Measurements from ENCODE around the gene SYT15.

SYT15 gene

DNA sequence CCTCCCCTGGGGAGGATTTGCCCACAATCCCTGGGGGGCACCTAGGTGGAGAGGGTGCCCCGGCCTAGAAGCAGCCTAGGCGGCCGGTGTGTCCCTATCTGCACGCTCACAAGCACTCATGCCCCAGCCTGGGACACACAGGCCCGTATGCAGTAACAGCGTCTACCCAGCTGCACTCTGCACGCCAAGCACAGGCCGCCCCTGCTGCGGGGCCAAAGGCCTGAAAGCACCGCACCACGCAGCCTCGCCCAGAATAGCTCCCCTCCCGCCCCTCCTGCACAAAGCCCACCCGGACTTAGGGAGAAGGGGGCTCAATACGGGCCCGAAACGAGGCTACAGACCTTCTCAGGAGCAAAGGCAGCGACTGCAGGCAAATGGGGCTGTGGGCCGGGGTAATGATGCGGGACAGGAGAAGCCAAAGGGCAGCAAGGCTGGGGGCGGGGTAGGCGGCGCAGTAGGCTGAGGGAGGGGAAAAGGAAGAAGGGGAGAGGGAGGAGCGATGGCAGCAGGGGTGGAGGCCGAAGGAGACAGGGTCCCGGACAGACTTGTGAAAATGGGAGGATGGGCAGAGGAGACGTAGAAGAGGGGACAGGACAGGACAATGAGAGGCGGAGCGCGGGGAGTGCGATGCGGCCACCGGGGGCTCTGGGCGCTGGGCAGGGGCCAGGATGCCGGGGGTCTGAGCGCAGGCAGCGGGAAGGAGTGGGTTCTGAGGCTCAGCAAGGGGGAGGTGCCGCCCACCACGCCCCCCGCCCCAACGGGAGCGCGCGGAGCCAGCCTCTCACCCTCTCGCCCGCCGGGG lies 23.0 kb upstream of the SYT15 start:
- Histone ChIP-seq H3K27ac (replicated peaks) (no peak overlapping the region), H3K27me3 (ENCODE audit: insufficient read depth, poor library complexity, severe bottlenecking) (peaks cover 63% of the 10 kb centered on the region), H3K4me3 (replicated peaks; ENCODE audit: insufficient read depth, low read length) (no peak overlapping the region)
- peak in 1 of 2 experiments; percentile 1 for DNase-seq (ENCODE audit: low read depth in 1 of 2, low spot score in 1 of 2)
- no peak for TF ChIP-seq POLR2AphosphoS5 (IDR thresholded peaks at IDR 0.05; ENCODE audit: low read depth)
- TF ChIP-seq SPI1 (IDR thresholded peaks at IDR 0.05; ENCODE audit: borderline replicate concordance, low read depth), result no peak
- TF ChIP-seq, protein P1, sequence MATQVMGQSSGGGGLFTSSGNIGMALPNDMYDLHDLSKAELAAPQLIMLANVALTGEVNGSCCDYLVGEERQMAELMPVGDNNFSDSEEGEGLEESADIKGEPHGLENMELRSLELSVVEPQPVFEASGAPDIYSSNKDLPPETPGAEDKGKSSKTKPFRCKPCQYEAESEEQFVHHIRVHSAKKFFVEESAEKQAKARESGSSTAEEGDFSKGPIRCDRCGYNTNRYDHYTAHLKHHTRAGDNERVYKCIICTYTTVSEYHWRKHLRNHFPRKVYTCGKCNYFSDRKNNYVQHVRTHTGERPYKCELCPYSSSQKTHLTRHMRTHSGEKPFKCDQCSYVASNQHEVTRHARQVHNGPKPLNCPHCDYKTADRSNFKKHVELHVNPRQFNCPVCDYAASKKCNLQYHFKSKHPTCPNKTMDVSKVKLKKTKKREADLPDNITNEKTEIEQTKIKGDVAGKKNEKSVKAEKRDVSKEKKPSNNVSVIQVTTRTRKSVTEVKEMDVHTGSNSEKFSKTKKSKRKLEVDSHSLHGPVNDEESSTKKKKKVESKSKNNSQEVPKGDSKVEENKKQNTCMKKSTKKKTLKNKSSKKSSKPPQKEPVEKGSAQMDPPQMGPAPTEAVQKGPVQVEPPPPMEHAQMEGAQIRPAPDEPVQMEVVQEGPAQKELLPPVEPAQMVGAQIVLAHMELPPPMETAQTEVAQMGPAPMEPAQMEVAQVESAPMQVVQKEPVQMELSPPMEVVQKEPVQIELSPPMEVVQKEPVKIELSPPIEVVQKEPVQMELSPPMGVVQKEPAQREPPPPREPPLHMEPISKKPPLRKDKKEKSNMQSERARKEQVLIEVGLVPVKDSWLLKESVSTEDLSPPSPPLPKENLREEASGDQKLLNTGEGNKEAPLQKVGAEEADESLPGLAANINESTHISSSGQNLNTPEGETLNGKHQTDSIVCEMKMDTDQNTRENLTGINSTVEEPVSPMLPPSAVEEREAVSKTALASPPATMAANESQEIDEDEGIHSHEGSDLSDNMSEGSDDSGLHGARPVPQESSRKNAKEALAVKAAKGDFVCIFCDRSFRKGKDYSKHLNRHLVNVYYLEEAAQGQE (IDR thresholded peaks at IDR 0.05; ENCODE audit: insufficient replicate concordance, low read depth), result no peak
- TF ChIP-seq, protein P2, sequence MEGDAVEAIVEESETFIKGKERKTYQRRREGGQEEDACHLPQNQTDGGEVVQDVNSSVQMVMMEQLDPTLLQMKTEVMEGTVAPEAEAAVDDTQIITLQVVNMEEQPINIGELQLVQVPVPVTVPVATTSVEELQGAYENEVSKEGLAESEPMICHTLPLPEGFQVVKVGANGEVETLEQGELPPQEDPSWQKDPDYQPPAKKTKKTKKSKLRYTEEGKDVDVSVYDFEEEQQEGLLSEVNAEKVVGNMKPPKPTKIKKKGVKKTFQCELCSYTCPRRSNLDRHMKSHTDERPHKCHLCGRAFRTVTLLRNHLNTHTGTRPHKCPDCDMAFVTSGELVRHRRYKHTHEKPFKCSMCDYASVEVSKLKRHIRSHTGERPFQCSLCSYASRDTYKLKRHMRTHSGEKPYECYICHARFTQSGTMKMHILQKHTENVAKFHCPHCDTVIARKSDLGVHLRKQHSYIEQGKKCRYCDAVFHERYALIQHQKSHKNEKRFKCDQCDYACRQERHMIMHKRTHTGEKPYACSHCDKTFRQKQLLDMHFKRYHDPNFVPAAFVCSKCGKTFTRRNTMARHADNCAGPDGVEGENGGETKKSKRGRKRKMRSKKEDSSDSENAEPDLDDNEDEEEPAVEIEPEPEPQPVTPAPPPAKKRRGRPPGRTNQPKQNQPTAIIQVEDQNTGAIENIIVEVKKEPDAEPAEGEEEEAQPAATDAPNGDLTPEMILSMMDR (IDR thresholded peaks at IDR 0.05; ENCODE audit: insufficient read depth, low read length), result no peak
- no peak for TF ChIP-seq GABPA (IDR thresholded peaks at IDR 0.05; ENCODE audit: low read depth)

DNA sequence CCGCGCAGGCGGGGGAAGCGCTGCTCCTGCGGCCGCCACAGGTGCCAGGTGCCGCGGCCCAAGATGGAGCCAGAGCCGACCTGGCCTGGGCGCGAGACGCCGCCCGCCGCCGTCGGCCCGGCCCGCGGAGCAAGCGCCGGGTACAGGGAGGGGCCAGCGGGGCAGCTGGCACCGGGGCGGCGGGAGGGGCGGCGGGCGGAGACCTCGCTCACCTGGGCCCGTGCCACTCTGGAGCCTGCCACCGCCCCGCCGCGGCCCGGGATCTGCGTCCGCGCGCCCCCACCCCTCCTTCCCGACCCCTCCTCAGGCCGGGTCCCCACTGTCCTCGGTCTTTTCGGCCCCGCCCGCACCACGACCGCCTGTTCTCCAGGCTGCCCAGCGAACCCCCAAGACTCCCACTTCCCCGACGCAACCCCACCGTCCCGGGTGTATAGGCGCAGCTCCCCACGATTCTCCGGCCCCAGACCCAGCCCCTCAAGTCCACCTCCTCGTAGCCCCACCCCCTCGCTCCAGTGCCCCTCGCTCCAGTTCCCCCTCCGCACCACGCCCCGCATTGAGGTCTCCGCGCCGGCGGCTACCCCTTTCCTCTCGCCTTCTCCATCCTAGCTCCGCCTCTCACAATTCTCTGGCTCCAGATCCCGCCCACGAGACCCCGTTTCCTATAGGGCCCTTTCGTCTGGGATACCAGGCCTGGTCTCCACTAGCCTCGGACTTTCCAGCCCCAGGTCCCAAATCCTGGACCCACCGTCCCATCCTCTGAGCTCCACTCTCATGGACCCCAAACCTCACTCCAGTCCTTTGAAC lies 22.2 kb upstream of the SYT15 start, which contains the start of gene GPRIN2:
Gene GPRIN2, minus strand, starts transcription at position 144 of the 804 bp plus-strand sequence. CDS start 5,922 bp downstream, outside the sequence.
- Histone ChIP-seq H3K27ac (replicated peaks) (no peak within 1 kb of the TSS), H3K27me3 (ENCODE audit: insufficient read depth, poor library complexity, severe bottlenecking) (peaks cover 66% of the 10 kb centered on the region), H3K4me3 (replicated peaks; ENCODE audit: insufficient read depth, low read length) (no peak within 1 kb of the TSS)
- DNase-seq (ENCODE audit: low read depth in 1 of 2, low spot score in 1 of 2), result no peak
- TF ChIP-seq GABPA (IDR thresholded peaks at IDR 0.05; ENCODE audit: low read depth) (no peak), POLR2AphosphoS5 (IDR thresholded peaks at IDR 0.05; ENCODE audit: low read depth) (no peak), SPI1 (IDR thresholded peaks at IDR 0.05; ENCODE audit: borderline replicate concordance, low read depth) (no peak)
- TF ChIP-seq, protein P2 (IDR thresholded peaks at IDR 0.05; ENCODE audit: insufficient read depth, low read length), result no peak
- TF ChIP-seq, protein P1 (IDR thresholded peaks at IDR 0.05; ENCODE audit: insufficient replicate concordance, low read depth), result no peak

DNA sequence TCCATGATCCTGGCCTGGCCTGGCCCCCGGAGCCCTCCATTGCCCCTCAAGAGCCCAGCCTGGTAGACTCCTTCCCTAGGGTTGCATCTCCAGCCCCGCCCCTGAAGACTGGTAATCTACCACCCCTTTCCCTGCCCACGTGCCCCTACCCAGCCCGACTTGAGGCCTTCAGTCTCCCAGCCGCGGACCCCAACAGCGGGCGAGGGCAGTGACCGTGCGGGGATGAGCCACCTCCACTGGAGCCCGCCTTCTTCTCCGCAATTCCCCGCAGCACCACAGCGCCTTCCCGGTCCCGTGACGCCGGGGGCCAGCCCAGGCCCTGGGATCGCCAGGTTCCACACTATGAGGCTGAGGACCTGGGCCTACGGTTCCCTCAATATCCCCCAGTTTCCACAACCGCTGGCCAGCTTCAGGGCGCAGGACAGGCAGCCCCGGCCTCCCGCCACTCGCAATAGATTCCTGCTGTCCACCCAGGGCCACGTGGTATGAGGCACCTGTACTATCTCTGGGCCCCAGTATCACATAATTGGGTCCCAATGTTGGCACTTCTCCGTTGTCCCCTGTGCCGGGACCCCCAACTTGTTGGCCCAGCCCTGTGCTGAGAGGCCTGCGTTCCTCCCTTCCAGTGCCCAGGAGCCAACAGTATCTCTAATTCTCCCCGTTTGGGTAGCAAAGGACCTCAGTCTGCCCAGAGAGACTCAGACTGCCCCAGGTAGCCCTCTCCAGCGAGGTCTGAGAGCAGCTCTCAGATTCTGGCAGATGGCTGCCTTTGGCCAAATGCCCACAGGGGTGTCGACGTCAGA lies 21.4 kb upstream of the SYT15 start:
- Histone ChIP-seq H3K4me3 (replicated peaks; ENCODE audit: insufficient read depth, low read length) (no peak overlapping the region), H3K27ac (replicated peaks) (no peak overlapping the region), H3K27me3 (ENCODE audit: insufficient read depth, poor library complexity, severe bottlenecking) (peaks cover 63% of the 10 kb centered on the region)
- no peak for TF ChIP-seq POLR2AphosphoS5 (IDR thresholded peaks at IDR 0.05; ENCODE audit: low read depth)
- no peak for TF ChIP-seq SPI1 (IDR thresholded peaks at IDR 0.05; ENCODE audit: borderline replicate concordance, low read depth)
- TF ChIP-seq, protein P2 (IDR thresholded peaks at IDR 0.05; ENCODE audit: insufficient read depth, low read length), result no peak
- TF ChIP-seq, protein P1 (IDR thresholded peaks at IDR 0.05; ENCODE audit: insufficient replicate concordance, low read depth), result no peak
- no peak for TF ChIP-seq GABPA (IDR thresholded peaks at IDR 0.05; ENCODE audit: low read depth)
- DNase-seq (ENCODE audit: low read depth in 1 of 2, low spot score in 1 of 2), result peak in 1 of 2 experiments; percentile 7

Data from HL-60 (cell line).